ENCODE results near the gene PDE8B. TPM values are rescaled to one million over a fixed set of nuclear protein-coding genes. Genes with fewer than 3 reads are reported as not detected.

The PDE8B gene
- polyA plus RNA-seq, 1 donor (not counting 4 experiments of a cell fraction or from before 2014, with no cell fraction given): not detected

- TF ChIP-seq EZH2 (IDR thresholded peaks at IDR 0.05; ENCODE audit: low read length) (no peak), CTCF (optimal IDR thresholded peaks at IDR 0.05 in 1 of 3, IDR thresholded peaks at IDR 0.05 in 1 of 3, conservative IDR thresholded peaks at IDR 0.05 in 1 of 3; ENCODE audit: extremely low read depth in 1 of 3, insufficient read depth in 2 of 3, low read length in 3 of 3) (no peak)
- Histone ChIP-seq H3K4me2 (ENCODE audit: control insufficient read depth, extremely low read depth, insufficient read depth, low read depth, low read length) (peak overlapping the region; percentile 3), H3K9me3 (ENCODE audit: control insufficient read depth, low read depth, low read length) (no peaks in the 10 kb centered on the region), H3K9me1 (ENCODE audit: control insufficient read depth, extremely low read depth, insufficient read depth, low read length) (no peaks in the 10 kb centered on the region), H3K27me3 (ENCODE audit: control insufficient read depth, extremely low read depth, insufficient read depth, low read length) (peaks cover 16% of the 10 kb centered on the region), H3K27ac (ENCODE audit: control insufficient read depth, insufficient read depth, low read length) (no peak overlapping the region), H3K36me3 (ENCODE audit: control insufficient read depth in 2 of 2, extremely low read depth in 1 of 2, insufficient read depth in 2 of 2, low read length in 2 of 2) (no peaks in the 10 kb centered on the region), H2AFZ (ENCODE audit: control insufficient read depth, low read length) (no peak overlapping the region), H3K9ac (ENCODE audit: control insufficient read depth, extremely low read depth, insufficient read depth, low read length) (no peak overlapping the region), H4K20me1 (ENCODE audit: control insufficient read depth, extremely low read depth, insufficient read depth, low read length) (no peaks in the 10 kb centered on the region), H3K4me3 (ENCODE audit: control insufficient read depth in 2 of 3, extremely low read depth in 1 of 3, insufficient read depth in 2 of 3, low read depth in 1 of 3, low read length in 3 of 3) (no peak overlapping the region), H3K79me2 (ENCODE audit: control insufficient read depth, insufficient read depth, low read length) (no peaks in the 10 kb centered on the region), H3K4me1 (ENCODE audit: control insufficient read depth, extremely low read depth, insufficient read depth, low read length) (no peaks in the 10 kb centered on the region)
- dilution Hi-C loops (cut with MboI; ENCODE audit: extremely low pct_ligation_motif_present, low sequenced_read_pairs): no loop called here
- DNase-seq (ENCODE audit: low read depth, low spot score): no peak
- no peak for FAIRE-seq
Observed at GRCh38 chr5:77168161-77168878, 42.2 kb upstream of the PDE8B start.

- FAIRE-seq: no peak
- Histone ChIP-seq H3K36me3 (ENCODE audit: control insufficient read depth in 2 of 2, extremely low read depth in 1 of 2, insufficient read depth in 2 of 2, low read length in 2 of 2) (no peaks in the 10 kb centered on the region), H3K9ac (ENCODE audit: control insufficient read depth, extremely low read depth, insufficient read depth, low read length) (no peak overlapping the region), H3K4me1 (ENCODE audit: control insufficient read depth, extremely low read depth, insufficient read depth, low read length) (no peaks in the 10 kb centered on the region), H3K27ac (ENCODE audit: control insufficient read depth, insufficient read depth, low read length) (no peak overlapping the region), H3K79me2 (ENCODE audit: control insufficient read depth, insufficient read depth, low read length) (no peaks in the 10 kb centered on the region), H4K20me1 (ENCODE audit: control insufficient read depth, extremely low read depth, insufficient read depth, low read length) (no peaks in the 10 kb centered on the region), H2AFZ (ENCODE audit: control insufficient read depth, low read length) (no peak overlapping the region), H3K4me3 (ENCODE audit: control insufficient read depth in 2 of 3, extremely low read depth in 1 of 3, insufficient read depth in 2 of 3, low read depth in 1 of 3, low read length in 3 of 3) (no peak overlapping the region), H3K9me1 (ENCODE audit: control insufficient read depth, extremely low read depth, insufficient read depth, low read length) (no peaks in the 10 kb centered on the region), H3K9me3 (ENCODE audit: control insufficient read depth, low read depth, low read length) (no peaks in the 10 kb centered on the region), H3K27me3 (ENCODE audit: control insufficient read depth, extremely low read depth, insufficient read depth, low read length) (peaks cover 20% of the 10 kb centered on the region), H3K4me2 (ENCODE audit: control insufficient read depth, extremely low read depth, insufficient read depth, low read depth, low read length) (no peak overlapping the region)
- DNase-seq (ENCODE audit: low read depth, low spot score): no peak
- TF ChIP-seq CTCF (optimal IDR thresholded peaks at IDR 0.05 in 1 of 3, IDR thresholded peaks at IDR 0.05 in 1 of 3, conservative IDR thresholded peaks at IDR 0.05 in 1 of 3; ENCODE audit: extremely low read depth in 1 of 3, insufficient read depth in 2 of 3, low read length in 3 of 3): no peak
- no peak for TF ChIP-seq EZH2 (IDR thresholded peaks at IDR 0.05; ENCODE audit: low read length)
- dilution Hi-C loops (cut with MboI; ENCODE audit: extremely low pct_ligation_motif_present, low sequenced_read_pairs): no loop called here
Observed at GRCh38 chr5:77168879-77169244, 41.6 kb upstream of the PDE8B start.

Measured in keratinocyte (primary cell).